HepG2 (cell line): ENCODE measurements around the gene TMC4. TPM values are rescaled to one million over a fixed set of nuclear protein-coding genes. Genes with fewer than 3 reads are reported as not detected.
A peak's percentile ranks its signal among the peaks of the same experiment; 100 is the strongest.

Experiments used
- ATAC-seq: fragments of 200-7000 bp; cut with Tn5 transposase; 3 replicates; pipeline ENCODE4 v1.9.1; 2020; ENCODE audit warnings: mild to moderate bottlenecking, moderate library complexity
- BruUV-seq: library from RNA; stranded (reverse); fragments of 400-500 nt; replicated peaks from 2 replicates; lab custom pipeline; 2021; lab: Mats Ljungman, UMichigan
- CTCF ChIA-PET: fragments of 300-600 bp; formaldehyde crosslinking; extraction: SDS; loops from one replicate; lab custom pipeline; 2021; ENCODE audit warnings: low total read pairs, inconsistent platforms, low intra/inter-chr PET ratio; lab: Yijun Ruan, JAX
- POLR2A ChIA-PET: fragments of 350-600 bp; sonication (Branson Sonifier 250); formaldehyde crosslinking; loops from one replicate; lab custom pipeline; 2020; ENCODE audit warnings: antibody characterized with exemption, inconsistent platforms; lab: Yijun Ruan, JAX
- DNase-seq: peaks from one replicate; pipeline ENCODE4 v3.0.0-alpha.2; 2015; ENCODE audit warnings: low spot score
- FAIRE-seq: peaks from 3 replicates; lab custom pipeline; 2011; peaks lifted over from hg19 to GRCh38; lab: Jason Lieb, UNC
- H2AFZ ChIP-seq: one replicate; pipeline ENCODE4 v1.6.1; 2011; ENCODE audit warnings: low read length, inconsistent platforms
- H3K27ac ChIP-seq: fragments of 300-600 bp; 3 replicates; pipeline ENCODE4 v1.8.0; 2011; ENCODE audit warnings: mixed run types, mild to moderate bottlenecking, mixed read lengths, low read length, inconsistent platforms; ENCODE audit not compliant: insufficient read depth; ENCODE audit errors: extremely low read length
- H3K27me3 ChIP-seq, 2 experiments: fragments of 200-600 bp in 1 of 2; 2 replicates in 1 of 2; 3 replicates in 1 of 2; pipeline versions ENCODE4 v1.6.0 to v1.8.0; 2011; ENCODE audit warnings: low read length in 2 of 2, mild to moderate bottlenecking in 2 of 2, moderate library complexity in 2 of 2, inconsistent platforms in 1 of 2; ENCODE audit not compliant: insufficient read depth in 2 of 2, control insufficient read depth in 1 of 2
- H3K36me3 ChIP-seq, 2 experiments: fragments of 200-600 bp in 1 of 2; replicated peaks in 1 of 2; 2 replicates in 1 of 2; 3 replicates in 1 of 2; pipeline versions ENCODE4 v1.5.1 to v1.8.0; 2011; ENCODE audit warnings: low read length in 2 of 2, inconsistent platforms in 1 of 2; ENCODE audit not compliant: insufficient read depth in 2 of 2, control insufficient read depth in 1 of 2
- H3K4me1 ChIP-seq: 2 replicates; pipeline ENCODE4 v1.5.1; 2012; ENCODE audit warnings: low read length, inconsistent platforms; ENCODE audit not compliant: insufficient read depth
- H3K4me2 ChIP-seq: 2 replicates; pipeline ENCODE4 v1.6.0; 2011; ENCODE audit warnings: low read depth, low read length, inconsistent platforms
- H3K4me3 ChIP-seq, 3 experiments: fragments of 200-600 bp in 1 of 3; sonication (generic), shearing (Covaris generic) in 1 of 3; replicated peaks in 1 of 3; 2 replicates each; pipeline ENCODE4 v1.5.1; 2011 to 2016; ENCODE audit warnings: low read length in 3 of 3, inconsistent platforms in 2 of 3, low read depth in 2 of 3, mild to moderate bottlenecking in 2 of 3, control low read depth in 1 of 3, mixed read lengths in 1 of 3; ENCODE audit not compliant: insufficient read depth in 1 of 3
- H3K79me2 ChIP-seq: one replicate; pipeline ENCODE4 v1.6.1; 2011; ENCODE audit warnings: low read length, inconsistent platforms; ENCODE audit not compliant: insufficient read depth
- H3K9ac ChIP-seq: 2 replicates; pipeline ENCODE4 v1.6.0; 2011; ENCODE audit warnings: mild to moderate bottlenecking, low read depth, low read length, inconsistent platforms; ENCODE audit not compliant: insufficient read depth
- H3K9me3 ChIP-seq: 2 replicates; pipeline ENCODE4 v1.5.1; 2012; ENCODE audit warnings: mild to moderate bottlenecking, low read length
- H4K20me1 ChIP-seq: 2 replicates; pipeline ENCODE4 v1.6.0; 2011; ENCODE audit warnings: inconsistent platforms, mild to moderate bottlenecking, low read length, moderate library complexity; ENCODE audit not compliant: insufficient read depth
- AGO2 ChIP-seq: fragments of 200-400 bp; formaldehyde crosslinking; optimal IDR thresholded peaks from 2 replicates; pipeline ENCODE3; 2017; ENCODE audit warnings: mild to moderate bottlenecking, low read depth, low read length, moderate library complexity
- NCOA1 ChIP-seq: sonication (generic); formaldehyde crosslinking; IDR thresholded peaks from 2 replicates; pipeline ENCODE4 v1.9.0; 2021; ENCODE audit warnings: missing genetic modification reagents
- NR3C1 ChIP-seq: sonication (generic); formaldehyde crosslinking; IDR thresholded peaks from 2 replicates; pipeline ENCODE4 v1.4.0; 2020; ENCODE audit warnings: missing genetic modification reagents
- RBFOX2 ChIP-seq: fragments of 200-400 bp; formaldehyde crosslinking; IDR thresholded peaks from 2 replicates; pipeline ENCODE4 v1.6.1; 2017; ENCODE audit warnings: low read depth, mild to moderate bottlenecking, low read length
- RBM39 ChIP-seq: fragments of 200-400 bp; formaldehyde crosslinking; IDR thresholded peaks from one replicate; pipeline ENCODE4 v1.6.1; 2018; ENCODE audit warnings: antibody characterized with exemption, mild to moderate bottlenecking, low read depth, low read length; ENCODE audit not compliant: poor library complexity, severe bottlenecking
- SOX13 ChIP-seq, 3 experiments: fragments of 450-650 bp in 1 of 3; sonication (generic) in 1 of 3; formaldehyde crosslinking in 1 of 3; IDR thresholded peaks in 2 of 3; conservative IDR thresholded peaks in 1 of 3; 2 replicates each; pipeline versions ENCODE4 v1.5.0 to v1.6.1; 2016 to 2020; ENCODE audit warnings: antibody characterized with exemption in 1 of 3, mild to moderate bottlenecking in 1 of 3, missing compliant biosample characterization in 1 of 3, missing genetic modification reagents in 1 of 3, moderate library complexity in 1 of 3
- SRF ChIP-seq: IDR thresholded peaks from 2 replicates; pipeline ENCODE4 v1.6.1; 2011; ENCODE audit warnings: mild to moderate bottlenecking, low read depth, low read length, moderate library complexity
- WGBS: methylation state at CpG from one replicate; pipeline ENCODE4 v1.1.6; 2017; ENCODE audit warnings: low lambda C conversion rate; 5-methylcytosine and 5-hydroxymethylcytosine counted together
- in situ Hi-C: cut with HindIII; loops from 2 replicates; pipeline ENCODE4 v1.10.0; 2017; ENCODE audit warnings: low pct_unique_long_range_greater_than_20kb; ENCODE audit not compliant: extremely low pct_ligation_motif_present
- intact Hi-C: fragments of 100-400 bp; cut with micrococcal nuclease; formaldehyde crosslinking; loops from one replicate; pipeline ENCODE4 v1.10.0; 2022; ENCODE audit not compliant: unreplicated experiment
- polyA plus RNA-seq, 8 experiments: library from polyadenylated mRNA; depleted of rRNA in 3 of 8; stranded (reverse) in 7 of 8; unstranded in 1 of 8; fragments of >200 nt; fragmentation: Illumina TruSeq in 4 of 8; extraction: Trizol in 4 of 8; gene quantifications; 2 replicates each; pipeline versions ENCODE4 v1.2.1 to v1.2.3, GENCODE V29; 2011 to 2016; ENCODE audit warnings: low read depth in 4 of 8, missing spikeins in 1 of 8, mixed read lengths in 1 of 8; ENCODE audit not compliant: insufficient read depth in 1 of 8
- total RNA-seq, 5 experiments: library from RNA; depleted of rRNA; stranded (reverse); fragments of >200 nt; fragmentation: Illumina TruSeq; extraction: Trizol; gene quantifications; 2 replicates each; pipeline ENCODE4 v1.2.3, GENCODE V29; 2016; ENCODE audit warnings: low read depth in 1 of 5

The TMC4 gene
- total and polyA plus RNA-seq, 2 of the 13 experiments (the other 11 are each of a cell fraction or from before 2014, with no cell fraction given): 0.13 to 0.24 TPM

- H3K36me3 ChIP-seq: peaks cover 8 to 31% of the 10 kb centered on the region in 2 experiments; a peak in 4 of 5 replicates
- TF ChIP-seq AGO2 (peak; percentile 86), RBM39 (peak; percentile 12), SOX13 (IDR thresholded peaks at IDR 0.05) (no peak), SOX13 (CRISPR knock-in tag; conservative IDR thresholded peaks at IDR 0.05 in 1 of 2, IDR thresholded peaks at IDR 0.05 in 1 of 2) (no peak), RBFOX2 (peak; percentile 54), SRF (0 out of 2 replicates have a peak, but pooled peaks have one; percentile 13), NR3C1 (CRISPR knock-in tag) (no peak), NCOA1 (CRISPR knock-in tag) (0 out of 2 replicates have a peak, but pooled peaks have one; percentile 61)
- ChIA-PET CTCF (no interaction called here), POLR2A (interaction anchor here (1.0 to 2.6 kb wide), 7 partner anchors 12 to 248 kb away, joined by 3 to 38 read pairs (median 9); partner anchors contain the start of genes CNOT3, LENG1, MBOAT7 and NDUFA3)
- no peak overlapping the region for H2AFZ ChIP-seq
- ATAC-seq (no peak), FAIRE-seq (no peak), DNase-seq (no peak)
- peak overlapping the region; percentile 77 to 91 (median 82) for H3K4me3 ChIP-seq
- intact Hi-C loops (no loop called here), in situ Hi-C loops (no loop called here)
- 86% methylated on average over 28 of the region's 28 CpGs for WGBS
- H3K4me2 ChIP-seq: peak overlapping the region; percentile 79
- no TSS peak for BruUV-seq
- peak overlapping the region; percentile 88 for H3K27ac ChIP-seq
- peak overlapping the region; percentile 86 for H3K9ac ChIP-seq
- H3K4me1 ChIP-seq: peaks cover 21% of the 10 kb centered on the region
- no peaks in the 10 kb centered on the region; a peak in 1 of 5 replicates for H3K27me3 ChIP-seq
- H4K20me1 ChIP-seq: no peaks in the 10 kb centered on the region
- H3K9me3 ChIP-seq: no peaks in the 10 kb centered on the region
- H3K79me2 ChIP-seq: peaks cover 22% of the 10 kb centered on the region
Measured at GRCh38 chr19:54114340-54115108, 58.4 kb downstream of the TMC4 start.

Other genes starting within 250 kb of the TMC4 start
- gene CACNG8, start 210.2 kb downstream of the TMC4 start, total RNA-seq (2016; rRNA removed; fragmentation: Illumina TruSeq; extraction: Trizol): not detected in 2 replicates
- gene CACNG8, start 210.2 kb downstream of the TMC4 start, polyA plus RNA-seq (2011; rRNA removed): not detected in 2 replicates
- gene CACNG6, start 181.5 kb downstream of the TMC4 start, total RNA-seq (2016; rRNA removed; fragmentation: Illumina TruSeq; extraction: Trizol): not detected in 2 replicates
- gene CACNG6, start 181.5 kb downstream of the TMC4 start, polyA plus RNA-seq (2011; rRNA removed): not detected in 2 replicates
- not detected in 2 replicates for gene VSTM1, start 109.3 kb downstream of the TMC4 start, total RNA-seq (2016; rRNA removed; fragmentation: Illumina TruSeq; extraction: Trizol)
- gene VSTM1, start 109.3 kb downstream of the TMC4 start, polyA plus RNA-seq (2011; rRNA removed): not detected in 2 replicates
- not detected in 2 replicates for gene TARM1, start 91.8 kb downstream of the TMC4 start, total RNA-seq (2016; rRNA removed; fragmentation: Illumina TruSeq; extraction: Trizol)
- not detected in 2 replicates for gene TARM1, start 91.8 kb downstream of the TMC4 start, polyA plus RNA-seq (2011; rRNA removed)
- gene OSCAR, start 72.4 kb downstream of the TMC4 start, total RNA-seq (2016; rRNA removed; fragmentation: Illumina TruSeq; extraction: Trizol): not detected in 2 replicates
- 1.9 and 2.8 TPM in 2 replicates for gene OSCAR, start 72.4 kb downstream of the TMC4 start, polyA plus RNA-seq (2011; rRNA removed)
- 70.9 and 75.4 TPM in 2 replicates for gene NDUFA3, start 70.3 kb downstream of the TMC4 start, total RNA-seq (2016; rRNA removed; fragmentation: Illumina TruSeq; extraction: Trizol)
- gene NDUFA3, start 70.3 kb downstream of the TMC4 start, polyA plus RNA-seq (2011; rRNA removed): 31.6 and 33.7 TPM in 2 replicates
- gene TFPT, start 57.5 kb downstream of the TMC4 start, total RNA-seq (2016; rRNA removed; fragmentation: Illumina TruSeq; extraction: Trizol): 10.7 and 13.5 TPM in 2 replicates
- 8.4 and 8.6 TPM in 2 replicates for gene TFPT, start 57.5 kb downstream of the TMC4 start, polyA plus RNA-seq (2011; rRNA removed)
- gene PRPF31, start 57.4 kb downstream of the TMC4 start, total RNA-seq (2016; rRNA removed; fragmentation: Illumina TruSeq; extraction: Trizol): 63.8 and 68.9 TPM in 2 replicates
- gene PRPF31, start 57.4 kb downstream of the TMC4 start, polyA plus RNA-seq (2011; rRNA removed): 23.8 and 29.5 TPM in 2 replicates
- gene CNOT3, start 35.4 kb downstream of the TMC4 start, total RNA-seq (2016; rRNA removed; fragmentation: Illumina TruSeq; extraction: Trizol): 5.8 and 7.6 TPM in 2 replicates
- 4.3 and 4.9 TPM in 2 replicates for gene CNOT3, start 35.4 kb downstream of the TMC4 start, polyA plus RNA-seq (2011; rRNA removed)
- 3.8 and 4.0 TPM in 2 replicates for gene LENG1, start 13.4 kb downstream of the TMC4 start, total RNA-seq (2016; rRNA removed; fragmentation: Illumina TruSeq; extraction: Trizol)
- gene LENG1, start 13.4 kb downstream of the TMC4 start, polyA plus RNA-seq (2011; rRNA removed): 1.8 and 2.0 TPM in 2 replicates
- 9.0 and 22.2 TPM in 2 replicates for gene MBOAT7, start 16.4 kb upstream of the TMC4 start, total RNA-seq (2016; rRNA removed; fragmentation: Illumina TruSeq; extraction: Trizol)
- 25.5 and 42.2 TPM in 2 replicates for gene MBOAT7, start 16.4 kb upstream of the TMC4 start, polyA plus RNA-seq (2011; rRNA removed)
- 64.8 and 65.4 TPM in 2 replicates for gene TSEN34, start 18.1 kb upstream of the TMC4 start, total RNA-seq (2016; rRNA removed; fragmentation: Illumina TruSeq; extraction: Trizol)
- 55.1 and 62.6 TPM in 2 replicates for gene TSEN34, start 18.1 kb upstream of the TMC4 start, polyA plus RNA-seq (2011; rRNA removed)
- gene RPS9, start 27.7 kb upstream of the TMC4 start, total RNA-seq (2016; rRNA removed; fragmentation: Illumina TruSeq; extraction: Trizol): 1,411 and 1,450 TPM in 2 replicates
- 2,903 and 3,161 TPM in 2 replicates for gene RPS9, start 27.7 kb upstream of the TMC4 start, polyA plus RNA-seq (2011; rRNA removed)
- not detected in 2 replicates for gene LILRB3, start 49.8 kb upstream of the TMC4 start, total RNA-seq (2016; rRNA removed; fragmentation: Illumina TruSeq; extraction: Trizol)
- gene LILRB3, start 49.8 kb upstream of the TMC4 start, polyA plus RNA-seq (2011; rRNA removed): 0.10 and 0.22 TPM in 2 replicates
- gene LILRA6, start 69.6 kb upstream of the TMC4 start, total RNA-seq (2016; rRNA removed; fragmentation: Illumina TruSeq; extraction: Trizol): not detected in 2 replicates
- gene LILRA6, start 69.6 kb upstream of the TMC4 start, polyA plus RNA-seq (2011; rRNA removed): not detected in 2 replicates
- not detected in 2 replicates for gene LILRB5, start 84.1 kb upstream of the TMC4 start, total RNA-seq (2016; rRNA removed; fragmentation: Illumina TruSeq; extraction: Trizol)
- not detected in 2 replicates for gene LILRB5, start 84.1 kb upstream of the TMC4 start, polyA plus RNA-seq (2011; rRNA removed)
- gene LILRB2, start 108.0 kb upstream of the TMC4 start, total RNA-seq (2016; rRNA removed; fragmentation: Illumina TruSeq; extraction: Trizol): not detected in 2 replicates
- not detected in 2 replicates for gene LILRB2, start 108.0 kb upstream of the TMC4 start, polyA plus RNA-seq (2011; rRNA removed)
- gene LILRA5, start 140.0 kb upstream of the TMC4 start, total RNA-seq (2016; rRNA removed; fragmentation: Illumina TruSeq; extraction: Trizol): not detected in 2 replicates
- gene LILRA5, start 140.0 kb upstream of the TMC4 start, polyA plus RNA-seq (2011; rRNA removed): not detected in 2 replicates
- gene LILRA4, start 166.0 kb upstream of the TMC4 start, total RNA-seq (2016; rRNA removed; fragmentation: Illumina TruSeq; extraction: Trizol): not detected in 2 replicates
- 0.07 and 0.72 TPM in 2 replicates for gene LILRA4, start 166.0 kb upstream of the TMC4 start, polyA plus RNA-seq (2011; rRNA removed)
- gene LAIR1, start 191.8 kb upstream of the TMC4 start, total RNA-seq (2016; rRNA removed; fragmentation: Illumina TruSeq; extraction: Trizol): 0.70 and 1.2 TPM in 2 replicates
- 0.75 and 1.1 TPM in 2 replicates for gene LAIR1, start 191.8 kb upstream of the TMC4 start, polyA plus RNA-seq (2011; rRNA removed)
- 10.6 and 19.9 TPM in 2 replicates for gene TTYH1, start 242.3 kb upstream of the TMC4 start, total RNA-seq (2016; rRNA removed; fragmentation: Illumina TruSeq; extraction: Trizol)
- gene TTYH1, start 242.3 kb upstream of the TMC4 start, polyA plus RNA-seq (2011; rRNA removed): 6.9 and 8.9 TPM in 2 replicates